MCF 10A (cell line): ENCODE measurements around the gene FOXC2. TPM values are rescaled to one million over a fixed set of nuclear protein-coding genes. Genes with fewer than 3 reads are reported as not detected.

Experiments
- BruUV-seq: library from RNA; stranded (reverse); fragments of 400-500 nt; replicated peaks from 2 replicates; lab custom pipeline; 2021; lab: Mats Ljungman, UMichigan
- CTCF ChIA-PET: fragments of 300-600 bp; sonication (Branson Sonifier 250); formaldehyde crosslinking; extraction: SDS; loops from one replicate; lab custom pipeline; 2021; ENCODE audit warnings: antibody characterized with exemption, inconsistent platforms; lab: Yijun Ruan, JAX
- POLR2A ChIA-PET: fragments of 300-600, 350-650 bp; sonication (Branson Sonifier 250); formaldehyde crosslinking; extraction: SDS; loops from one replicate; lab custom pipeline; 2020; ENCODE audit warnings: antibody characterized with exemption, inconsistent platforms; lab: Yijun Ruan, JAX
- DNase-seq: peaks from one replicate; pipeline ENCODE4 v3.0.0-alpha.2; 2018; ENCODE audit not compliant: unreplicated experiment
- H3K27ac Mint-ChIP-seq: one replicate; pipeline ENCODE4 v1.8.0; 2022; ENCODE audit warnings: mild to moderate bottlenecking, low read depth, mixed read lengths; ENCODE audit not compliant: unreplicated experiment
- H3K27me3 Mint-ChIP-seq: one replicate; pipeline ENCODE4 v1.8.0; 2022; ENCODE audit warnings: mixed read lengths; ENCODE audit not compliant: insufficient read depth, unreplicated experiment
- H3K36me3 Mint-ChIP-seq: one replicate; pipeline ENCODE4 v1.8.0; 2022; ENCODE audit warnings: mild to moderate bottlenecking, moderate library complexity, mixed read lengths; ENCODE audit not compliant: insufficient read depth, unreplicated experiment
- H3K4me1 Mint-ChIP-seq: one replicate; pipeline ENCODE4 v1.8.0; 2022; ENCODE audit warnings: mixed read lengths; ENCODE audit not compliant: insufficient read depth, unreplicated experiment
- H3K4me3 Mint-ChIP-seq: one replicate; pipeline ENCODE4 v1.8.0; 2022; ENCODE audit warnings: mild to moderate bottlenecking, moderate library complexity, mixed read lengths; ENCODE audit not compliant: unreplicated experiment
- H3K9me3 Mint-ChIP-seq: one replicate; pipeline ENCODE4 v1.8.0; 2022; ENCODE audit warnings: mixed read lengths; ENCODE audit not compliant: unreplicated experiment
- intact Hi-C: fragments of 100-400 bp; cut with micrococcal nuclease; formaldehyde crosslinking; loops from 2 replicates; pipeline ENCODE4 v1.14.1; 2022
- total RNA-seq: library from RNA; stranded (reverse); gene quantifications from 2 replicates; pipeline ENCODE4 v1.2.3, GENCODE V29; 2022
- TF ChIP-seq, protein P1 (sequence below): fragments of 200-600 bp; IDR thresholded peaks from one replicate; pipeline ENCODE4 v1.8.0; 2022; ENCODE audit warnings: antibody characterized with exemption, mild to moderate bottlenecking; ENCODE audit not compliant: unreplicated experiment

Gene FOXC2
- total RNA-seq, 1 experiment from 2014 or later = 22.5 TPM

DNA sequence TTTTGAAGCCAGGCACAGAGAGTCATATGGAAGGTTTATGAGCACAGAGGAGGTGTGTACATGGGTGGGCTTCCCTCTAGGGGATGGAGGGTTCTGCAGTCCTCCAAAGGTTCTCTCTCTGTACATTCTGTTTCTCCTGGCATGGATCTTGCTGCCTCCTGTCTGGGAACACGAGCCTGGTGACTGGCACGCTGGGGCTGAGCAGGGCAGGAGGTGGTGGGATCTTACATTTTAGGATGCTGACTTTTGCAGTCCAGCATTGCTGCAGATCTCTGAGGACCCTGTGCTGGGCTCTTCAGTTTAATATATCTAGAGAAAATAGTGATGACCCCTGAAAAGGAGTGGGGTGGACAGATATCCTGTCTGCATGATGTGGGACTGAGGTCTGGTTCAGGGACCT, 34.7 kb downstream of the FOXC2 start:
- ChIA-PET CTCF (no interaction called here), POLR2A (interaction anchor here (0.7 to 1.2 kb wide), 2 partner anchors 10 to 63 kb away, joined by 3 read pairs; no protein-coding TSS in a partner anchor)
- H3K9me3 Mint-ChIP-seq = peaks cover 7% of the 10 kb centered on the region
- H3K27me3 Mint-ChIP-seq = no peaks in the 10 kb centered on the region
- no TSS peak for BruUV-seq
- H3K27ac Mint-ChIP-seq = no peak overlapping the region
- H3K4me3 Mint-ChIP-seq = no peak overlapping the region
- H3K4me1 Mint-ChIP-seq = peaks cover 5% of the 10 kb centered on the region
- no peaks in the 10 kb centered on the region for H3K36me3 Mint-ChIP-seq
- DNase-seq = no peak
- intact Hi-C loops = no loop called here
- TF ChIP-seq, protein P1, sequence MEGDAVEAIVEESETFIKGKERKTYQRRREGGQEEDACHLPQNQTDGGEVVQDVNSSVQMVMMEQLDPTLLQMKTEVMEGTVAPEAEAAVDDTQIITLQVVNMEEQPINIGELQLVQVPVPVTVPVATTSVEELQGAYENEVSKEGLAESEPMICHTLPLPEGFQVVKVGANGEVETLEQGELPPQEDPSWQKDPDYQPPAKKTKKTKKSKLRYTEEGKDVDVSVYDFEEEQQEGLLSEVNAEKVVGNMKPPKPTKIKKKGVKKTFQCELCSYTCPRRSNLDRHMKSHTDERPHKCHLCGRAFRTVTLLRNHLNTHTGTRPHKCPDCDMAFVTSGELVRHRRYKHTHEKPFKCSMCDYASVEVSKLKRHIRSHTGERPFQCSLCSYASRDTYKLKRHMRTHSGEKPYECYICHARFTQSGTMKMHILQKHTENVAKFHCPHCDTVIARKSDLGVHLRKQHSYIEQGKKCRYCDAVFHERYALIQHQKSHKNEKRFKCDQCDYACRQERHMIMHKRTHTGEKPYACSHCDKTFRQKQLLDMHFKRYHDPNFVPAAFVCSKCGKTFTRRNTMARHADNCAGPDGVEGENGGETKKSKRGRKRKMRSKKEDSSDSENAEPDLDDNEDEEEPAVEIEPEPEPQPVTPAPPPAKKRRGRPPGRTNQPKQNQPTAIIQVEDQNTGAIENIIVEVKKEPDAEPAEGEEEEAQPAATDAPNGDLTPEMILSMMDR = no peak

DNA sequence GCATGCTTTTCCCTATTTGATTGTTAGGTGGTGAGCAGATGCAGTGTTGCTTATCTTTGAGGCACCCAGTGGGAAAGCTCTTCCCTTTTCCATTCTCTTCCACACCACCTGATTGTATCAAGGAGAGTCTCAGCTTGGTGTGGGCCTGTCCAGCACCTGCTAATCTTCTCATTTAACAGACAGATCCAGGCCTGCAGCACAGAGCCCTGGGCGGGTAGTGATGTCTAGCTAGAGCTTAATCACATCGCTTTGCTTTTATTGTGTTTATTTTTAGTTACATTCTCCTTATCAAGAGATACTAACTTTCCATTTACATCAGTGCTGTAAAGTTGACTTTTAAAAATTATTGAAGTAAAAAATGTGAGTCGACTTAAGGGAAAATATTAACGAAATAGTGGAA, 35.9 kb downstream of the FOXC2 start:
- H3K4me3 Mint-ChIP-seq = no peak overlapping the region
- ChIA-PET POLR2A (no interaction called here), CTCF (no interaction called here)
- intact Hi-C loops = no loop called here
- H3K4me1 Mint-ChIP-seq = peaks cover 5% of the 10 kb centered on the region
- H3K27ac Mint-ChIP-seq = no peak overlapping the region
- no peaks in the 10 kb centered on the region for H3K27me3 Mint-ChIP-seq
- TF ChIP-seq, protein P1 = no peak
- H3K36me3 Mint-ChIP-seq = no peaks in the 10 kb centered on the region
- peaks cover 7% of the 10 kb centered on the region for H3K9me3 Mint-ChIP-seq
- DNase-seq = no peak
- no TSS peak for BruUV-seq

DNA sequence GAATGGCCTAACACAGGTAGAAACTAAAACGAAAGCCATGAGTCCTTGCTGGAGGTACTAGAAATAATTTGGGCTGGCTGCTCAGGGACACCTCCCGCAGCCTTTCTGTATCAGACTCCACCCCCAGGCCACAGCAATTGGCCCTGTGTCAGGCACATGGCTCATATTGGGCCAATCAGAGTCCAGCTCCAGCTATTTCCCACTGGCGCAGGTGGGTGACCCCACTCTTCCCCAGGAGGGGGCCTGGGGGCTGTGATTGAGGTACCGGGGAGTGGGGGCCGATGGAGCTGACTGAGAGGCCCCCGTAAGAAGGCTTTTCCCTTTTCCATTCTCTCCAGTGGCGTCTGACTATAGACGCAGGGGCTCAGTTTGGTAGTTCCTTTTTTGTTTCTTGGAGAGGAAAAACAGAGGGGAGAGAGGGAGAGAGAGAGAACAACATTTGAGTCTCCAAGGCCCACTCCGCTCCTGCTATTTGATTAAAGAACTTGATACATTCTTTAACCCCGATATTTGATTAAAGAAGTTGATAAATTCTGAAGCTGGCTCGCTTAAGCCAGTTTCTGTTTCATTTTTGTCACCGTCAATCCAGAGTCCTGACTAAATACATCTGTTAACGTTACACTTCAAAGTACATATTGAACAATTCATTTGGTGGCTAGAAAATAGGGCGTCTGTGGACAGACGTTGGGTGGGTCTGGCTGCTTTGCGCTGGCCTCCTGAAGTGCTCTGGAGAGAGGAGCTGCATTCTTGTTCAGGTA, 38.0 kb downstream of the FOXC2 start:
- H3K27ac Mint-ChIP-seq = no peak overlapping the region
- H3K4me3 Mint-ChIP-seq = no peak overlapping the region
- TF ChIP-seq, protein P1 = no peak
- ChIA-PET CTCF (interaction anchor here (0.7 kb wide), 1 partner anchor 1688 kb away, joined by 5 read pairs; no protein-coding TSS in a partner anchor), POLR2A (interaction anchor here (1.0 kb wide), 1 partner anchor 14 kb away, joined by 4 read pairs; no protein-coding TSS in a partner anchor)
- H3K36me3 Mint-ChIP-seq = peaks cover 4% of the 10 kb centered on the region
- H3K4me1 Mint-ChIP-seq = no peaks in the 10 kb centered on the region
- H3K9me3 Mint-ChIP-seq = no peaks in the 10 kb centered on the region
- no peak for DNase-seq
- no TSS peak for BruUV-seq
- intact Hi-C loops = no loop called here
- H3K27me3 Mint-ChIP-seq = no peaks in the 10 kb centered on the region

DNA sequence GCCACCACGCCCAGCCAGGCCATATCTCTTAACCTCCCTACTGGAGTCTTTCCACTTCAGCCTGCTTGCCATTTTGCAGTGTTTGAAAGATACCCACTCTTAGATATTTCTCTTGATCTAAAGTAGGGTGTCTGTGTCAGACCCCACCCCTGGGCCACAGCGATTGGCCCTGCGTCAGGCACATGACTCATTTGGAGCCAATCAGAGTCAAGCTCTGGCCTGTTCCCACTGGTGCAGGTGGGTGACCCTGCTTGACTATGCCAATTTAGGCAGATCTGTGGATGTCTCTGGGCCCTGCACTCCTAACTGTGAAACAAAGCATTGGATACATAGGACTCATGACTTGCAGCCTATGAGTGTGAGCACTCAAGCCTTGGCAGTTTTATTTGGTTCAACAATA, 39.3 kb downstream of the FOXC2 start:
- H3K4me3 Mint-ChIP-seq = no peak overlapping the region
- peaks cover 5% of the 10 kb centered on the region for H3K36me3 Mint-ChIP-seq
- no peak overlapping the region for H3K27ac Mint-ChIP-seq
- TF ChIP-seq, protein P1 = no peak
- H3K4me1 Mint-ChIP-seq = no peaks in the 10 kb centered on the region
- no peaks in the 10 kb centered on the region for H3K9me3 Mint-ChIP-seq
- no TSS peak for BruUV-seq
- ChIA-PET POLR2A (no interaction called here), CTCF (interaction anchor here (0.6 kb wide), 1 partner anchor 547 kb away, joined by 6 read pairs; no protein-coding TSS in a partner anchor)
- intact Hi-C loops = no loop called here
- no peak for DNase-seq
- H3K27me3 Mint-ChIP-seq = no peaks in the 10 kb centered on the region
